ENCODE measurements around the gene ITPK1.

The ITPK1 gene

DNA sequence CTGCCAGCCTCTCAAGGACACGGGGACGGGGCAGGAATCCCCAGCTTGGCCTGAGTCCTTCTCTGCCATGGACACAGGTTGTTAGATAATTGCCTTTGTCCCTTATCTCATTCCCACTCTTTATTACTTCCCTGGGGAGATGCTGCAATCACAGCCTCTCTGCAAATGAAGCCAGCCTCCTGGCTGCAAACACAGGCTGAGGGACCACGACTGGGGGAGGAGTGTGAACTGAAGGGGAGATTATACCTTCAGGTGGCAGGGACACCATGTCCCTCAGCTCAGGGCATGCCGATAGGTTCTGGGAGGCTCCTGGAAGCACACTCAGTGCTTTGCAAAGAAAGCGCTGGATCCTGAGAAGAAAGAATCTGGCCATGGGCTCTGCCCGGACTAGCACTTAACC is 208.9 kb downstream of the ITPK1 start:
- H3K4me1 ChIP-seq (ENCODE audit: control insufficient read depth, insufficient read depth, low read length) = no peaks in the 10 kb centered on the region
- no peaks in the 10 kb centered on the region for H3K36me3 ChIP-seq (ENCODE audit: control insufficient read depth in 2 of 2, insufficient read depth in 2 of 2, low read length in 2 of 2)
- no peak overlapping the region for H3K4me3 ChIP-seq (ENCODE audit: low read length in 2 of 2)
- H3K9me3 ChIP-seq (ENCODE audit: control insufficient read depth in 2 of 2, low read length in 2 of 2) = no peaks in the 10 kb centered on the region
- no peak overlapping the region for H3K9ac ChIP-seq (ENCODE audit: low read length in 2 of 2)
- H3K27ac ChIP-seq (ENCODE audit: low read length) = no peak overlapping the region
- peaks cover 7 to 11% of the 10 kb centered on the region in 2 donors for H3K27me3 ChIP-seq (ENCODE audit: control insufficient read depth in 1 of 2, insufficient read depth in 2 of 2, low read length in 2 of 2)

DNA sequence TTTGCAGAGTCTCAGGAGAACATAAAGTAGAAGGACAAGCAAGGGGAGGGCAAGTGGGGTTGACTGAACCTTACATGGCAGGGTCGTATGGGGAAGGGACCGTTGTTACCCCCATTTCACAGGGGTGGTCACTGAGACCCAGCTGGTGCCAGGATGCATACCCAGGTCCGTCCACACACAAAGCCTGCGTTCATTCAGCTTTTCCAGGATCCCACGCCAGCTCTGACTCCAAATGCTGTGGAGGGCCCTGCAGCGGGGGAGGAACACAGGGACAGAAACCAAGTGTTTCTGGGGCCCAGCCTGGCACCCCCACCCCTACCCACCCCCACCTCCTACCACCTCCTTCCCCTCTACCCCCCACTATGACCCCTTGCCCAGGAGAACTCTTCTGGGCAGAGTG is 209.3 kb downstream of the ITPK1 start:
- H3K4me3 ChIP-seq (ENCODE audit: low read length in 2 of 2) = no peak overlapping the region
- no peaks in the 10 kb centered on the region for H3K4me1 ChIP-seq (ENCODE audit: control insufficient read depth, insufficient read depth, low read length)
- no peak overlapping the region for H3K9ac ChIP-seq (ENCODE audit: low read length in 2 of 2)
- H3K27me3 ChIP-seq (ENCODE audit: control insufficient read depth in 1 of 2, insufficient read depth in 2 of 2, low read length in 2 of 2) = peaks cover 7 to 11% of the 10 kb centered on the region in 2 donors
- no peaks in the 10 kb centered on the region for H3K9me3 ChIP-seq (ENCODE audit: control insufficient read depth in 2 of 2, low read length in 2 of 2)
- H3K27ac ChIP-seq (ENCODE audit: low read length) = no peak overlapping the region
- H3K36me3 ChIP-seq (ENCODE audit: control insufficient read depth in 2 of 2, insufficient read depth in 2 of 2, low read length in 2 of 2) = no peaks in the 10 kb centered on the region

DNA sequence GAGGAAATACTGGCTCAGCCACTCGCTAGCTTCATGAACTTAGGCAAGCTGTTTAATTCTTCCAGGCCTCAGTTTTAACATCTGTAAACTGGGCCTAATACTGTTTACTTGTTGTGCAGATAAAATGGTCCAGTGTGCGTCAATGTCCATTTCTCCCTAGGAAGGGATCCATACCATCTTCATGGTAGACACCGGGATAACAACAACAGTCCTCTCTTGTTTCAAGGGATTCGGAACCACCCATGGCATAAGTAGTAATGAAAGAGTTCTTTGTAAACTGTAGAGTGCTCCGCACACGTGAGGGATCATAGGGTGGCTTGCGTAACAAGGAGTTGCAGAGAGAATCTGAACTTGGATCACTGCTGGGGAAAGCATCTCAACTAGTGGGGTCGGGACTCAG is 210.1 kb downstream of the ITPK1 start:
- H3K4me3 ChIP-seq (ENCODE audit: low read length in 2 of 2) = no peak overlapping the region
- no peak overlapping the region for H3K9ac ChIP-seq (ENCODE audit: low read length in 2 of 2)
- H3K27ac ChIP-seq (ENCODE audit: low read length) = no peak overlapping the region
- H3K9me3 ChIP-seq (ENCODE audit: control insufficient read depth in 2 of 2, low read length in 2 of 2) = no peaks in the 10 kb centered on the region
- no peaks in the 10 kb centered on the region for H3K36me3 ChIP-seq (ENCODE audit: control insufficient read depth in 2 of 2, insufficient read depth in 2 of 2, low read length in 2 of 2)
- peaks cover 7 to 11% of the 10 kb centered on the region in 2 donors for H3K27me3 ChIP-seq (ENCODE audit: control insufficient read depth in 1 of 2, insufficient read depth in 2 of 2, low read length in 2 of 2)
- H3K4me1 ChIP-seq (ENCODE audit: control insufficient read depth, insufficient read depth, low read length) = no peaks in the 10 kb centered on the region

DNA sequence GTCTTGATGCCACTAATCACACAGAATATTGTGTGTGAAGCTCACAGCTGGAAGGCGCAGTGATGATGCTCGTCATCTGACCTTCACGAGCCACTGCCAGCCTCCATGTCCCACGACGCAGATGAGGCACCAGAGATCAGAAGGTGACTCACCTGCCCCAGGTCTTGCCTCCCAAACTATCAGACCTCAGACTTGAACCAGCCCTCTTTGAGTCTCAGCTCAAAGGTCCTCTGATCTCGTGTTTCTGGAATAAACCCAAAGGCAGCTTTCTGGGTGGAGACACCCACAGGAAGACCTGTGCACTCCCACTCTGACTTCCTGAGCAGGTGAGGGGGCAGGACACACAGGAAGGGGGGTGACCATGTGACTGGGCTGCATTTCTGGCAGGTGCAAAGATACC is 212.4 kb downstream of the ITPK1 start:
- H3K36me3 ChIP-seq (ENCODE audit: control insufficient read depth in 2 of 2, insufficient read depth in 2 of 2, low read length in 2 of 2) = no peaks in the 10 kb centered on the region
- no peaks in the 10 kb centered on the region for H3K4me1 ChIP-seq (ENCODE audit: control insufficient read depth, insufficient read depth, low read length)
- H3K27ac ChIP-seq (ENCODE audit: low read length) = no peak overlapping the region
- no peak overlapping the region for H3K4me3 ChIP-seq (ENCODE audit: low read length in 2 of 2)
- peaks cover 14 to 18% of the 10 kb centered on the region in 2 donors for H3K27me3 ChIP-seq (ENCODE audit: control insufficient read depth in 1 of 2, insufficient read depth in 2 of 2, low read length in 2 of 2)
- no peak overlapping the region for H3K9ac ChIP-seq (ENCODE audit: low read length in 2 of 2)
- H3K9me3 ChIP-seq (ENCODE audit: control insufficient read depth in 2 of 2, low read length in 2 of 2) = no peaks in the 10 kb centered on the region

DNA sequence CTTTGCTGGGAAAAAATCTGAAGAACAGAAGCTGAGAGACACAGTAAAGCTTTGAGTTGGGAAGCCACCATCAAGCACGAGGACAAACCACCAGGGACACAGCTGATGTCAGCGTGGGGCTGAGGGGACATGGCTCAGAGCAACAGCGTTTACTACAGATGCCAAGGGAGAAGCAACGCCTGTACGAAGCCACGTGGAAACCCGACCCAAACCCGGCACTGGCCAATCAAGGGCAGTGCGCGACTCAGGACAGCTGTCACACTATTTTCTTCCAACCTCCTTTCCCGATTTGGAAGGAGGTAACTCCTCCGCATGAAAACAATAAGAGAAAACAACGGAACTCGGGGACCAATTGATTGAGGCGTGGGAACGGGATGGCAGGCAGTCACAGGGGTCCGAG is 213.0 kb downstream of the ITPK1 start:
- H3K27me3 ChIP-seq (ENCODE audit: control insufficient read depth in 1 of 2, insufficient read depth in 2 of 2, low read length in 2 of 2) = peaks cover 14 to 18% of the 10 kb centered on the region in 2 donors
- H3K4me3 ChIP-seq (ENCODE audit: low read length in 2 of 2) = no peak overlapping the region
- no peaks in the 10 kb centered on the region for H3K9me3 ChIP-seq (ENCODE audit: control insufficient read depth in 2 of 2, low read length in 2 of 2)
- no peaks in the 10 kb centered on the region for H3K4me1 ChIP-seq (ENCODE audit: control insufficient read depth, insufficient read depth, low read length)
- H3K9ac ChIP-seq (ENCODE audit: low read length in 2 of 2) = no peak overlapping the region
- H3K27ac ChIP-seq (ENCODE audit: low read length) = no peak overlapping the region
- no peaks in the 10 kb centered on the region for H3K36me3 ChIP-seq (ENCODE audit: control insufficient read depth in 2 of 2, insufficient read depth in 2 of 2, low read length in 2 of 2)

DNA sequence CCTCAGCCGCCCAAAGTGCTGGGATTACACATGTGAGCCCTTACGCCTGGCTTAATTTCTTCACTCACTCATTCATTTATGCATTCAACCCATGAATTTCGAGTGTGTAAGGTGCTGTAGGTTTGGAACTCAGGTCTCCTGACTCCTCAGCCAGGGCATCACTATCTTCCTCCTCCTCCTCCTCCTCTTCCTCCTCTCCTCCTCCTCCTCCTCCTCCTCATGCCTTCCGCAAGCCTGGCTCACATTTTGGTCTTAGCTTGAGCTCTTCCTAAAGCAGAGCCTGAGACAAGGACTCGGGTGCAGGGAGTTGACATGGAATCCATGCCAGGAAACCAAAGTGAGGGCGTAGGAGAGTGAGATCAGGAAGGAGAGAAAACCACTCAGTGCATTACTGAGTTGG is 213.5 kb downstream of the ITPK1 start:
- no peaks in the 10 kb centered on the region for H3K36me3 ChIP-seq (ENCODE audit: control insufficient read depth in 2 of 2, insufficient read depth in 2 of 2, low read length in 2 of 2)
- H3K27ac ChIP-seq (ENCODE audit: low read length) = no peak overlapping the region
- H3K4me1 ChIP-seq (ENCODE audit: control insufficient read depth, insufficient read depth, low read length) = no peaks in the 10 kb centered on the region
- H3K27me3 ChIP-seq (ENCODE audit: control insufficient read depth in 1 of 2, insufficient read depth in 2 of 2, low read length in 2 of 2) = peaks cover 15 to 18% of the 10 kb centered on the region in 2 donors
- no peak overlapping the region for H3K4me3 ChIP-seq (ENCODE audit: low read length in 2 of 2)
- H3K9ac ChIP-seq (ENCODE audit: low read length in 2 of 2) = no peak overlapping the region
- no peaks in the 10 kb centered on the region for H3K9me3 ChIP-seq (ENCODE audit: control insufficient read depth in 2 of 2, low read length in 2 of 2)

DNA sequence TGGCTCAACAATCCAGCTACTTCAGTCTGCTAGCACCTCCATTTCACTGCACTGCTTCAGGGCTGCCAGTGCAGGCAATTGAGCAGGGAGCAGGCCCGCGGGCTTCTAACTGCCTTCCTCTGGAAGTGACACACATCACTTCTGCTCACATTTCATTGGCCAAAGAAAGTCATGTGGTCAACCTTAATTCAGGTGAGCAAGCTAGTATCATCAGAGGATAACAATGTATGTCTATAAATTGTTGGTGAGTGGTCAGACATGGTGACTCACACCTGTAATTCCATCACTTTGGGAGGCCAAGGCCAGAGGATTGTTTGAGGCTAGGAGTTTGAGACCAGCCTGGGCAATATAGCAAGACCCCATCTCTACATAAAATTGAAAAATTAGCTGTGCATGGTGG is 215.1 kb downstream of the ITPK1 start:
- Histone ChIP-seq H3K27ac (ENCODE audit: low read length) (no peak overlapping the region), H3K4me1 (ENCODE audit: control insufficient read depth, insufficient read depth, low read length) (no peaks in the 10 kb centered on the region), H3K4me3 (ENCODE audit: low read length in 2 of 2) (no peak overlapping the region), H3K27me3 (ENCODE audit: control insufficient read depth in 1 of 2, insufficient read depth in 2 of 2, low read length in 2 of 2) (peaks cover 17 to 18% of the 10 kb centered on the region in 2 donors), H3K9me3 (ENCODE audit: control insufficient read depth in 2 of 2, low read length in 2 of 2) (no peaks in the 10 kb centered on the region), H3K36me3 (ENCODE audit: control insufficient read depth in 2 of 2, insufficient read depth in 2 of 2, low read length in 2 of 2) (no peaks in the 10 kb centered on the region), H3K9ac (ENCODE audit: low read length in 2 of 2) (no peak overlapping the region)

DNA sequence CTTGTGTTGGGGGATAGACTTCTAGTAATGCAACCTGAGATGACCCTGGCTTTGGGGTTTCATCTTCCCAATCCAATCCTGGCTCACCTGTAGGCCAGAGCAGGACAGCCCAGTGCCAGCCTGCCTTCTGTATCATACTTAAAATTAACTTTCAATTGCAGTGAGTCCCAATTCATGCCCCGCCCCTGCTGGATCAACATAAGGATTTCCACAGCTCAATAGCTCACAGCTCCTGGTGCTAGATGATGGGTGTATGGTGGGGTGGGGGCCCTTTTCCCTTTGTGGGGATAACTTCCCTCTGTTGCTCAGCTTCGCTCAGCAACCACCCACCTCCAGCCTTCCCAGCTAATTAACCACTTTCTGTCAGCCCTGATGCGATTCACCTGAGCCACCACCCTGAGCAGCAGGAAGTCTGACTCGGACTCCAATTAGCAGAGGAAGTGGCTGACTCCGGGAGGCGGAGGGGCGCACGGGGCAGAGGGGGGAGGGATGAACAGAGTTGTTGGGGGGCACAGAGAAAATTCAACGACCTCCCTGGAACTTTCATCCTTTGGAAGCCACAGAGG is 217.1 kb downstream of the ITPK1 start:
- Histone ChIP-seq H3K27me3 (ENCODE audit: control insufficient read depth in 1 of 2, insufficient read depth in 2 of 2, low read length in 2 of 2) (peaks cover 15 to 17% of the 10 kb centered on the region in 2 donors), H3K9me3 (ENCODE audit: control insufficient read depth in 2 of 2, low read length in 2 of 2) (peaks cover 0 to 9% of the 10 kb centered on the region in 2 donors), H3K27ac (ENCODE audit: low read length) (no peak overlapping the region), H3K9ac (ENCODE audit: low read length in 2 of 2) (no peak overlapping the region), H3K4me1 (ENCODE audit: control insufficient read depth, insufficient read depth, low read length) (no peaks in the 10 kb centered on the region), H3K36me3 (ENCODE audit: control insufficient read depth in 2 of 2, insufficient read depth in 2 of 2, low read length in 2 of 2) (no peaks in the 10 kb centered on the region), H3K4me3 (ENCODE audit: low read length in 2 of 2) (no peak overlapping the region)

DNA sequence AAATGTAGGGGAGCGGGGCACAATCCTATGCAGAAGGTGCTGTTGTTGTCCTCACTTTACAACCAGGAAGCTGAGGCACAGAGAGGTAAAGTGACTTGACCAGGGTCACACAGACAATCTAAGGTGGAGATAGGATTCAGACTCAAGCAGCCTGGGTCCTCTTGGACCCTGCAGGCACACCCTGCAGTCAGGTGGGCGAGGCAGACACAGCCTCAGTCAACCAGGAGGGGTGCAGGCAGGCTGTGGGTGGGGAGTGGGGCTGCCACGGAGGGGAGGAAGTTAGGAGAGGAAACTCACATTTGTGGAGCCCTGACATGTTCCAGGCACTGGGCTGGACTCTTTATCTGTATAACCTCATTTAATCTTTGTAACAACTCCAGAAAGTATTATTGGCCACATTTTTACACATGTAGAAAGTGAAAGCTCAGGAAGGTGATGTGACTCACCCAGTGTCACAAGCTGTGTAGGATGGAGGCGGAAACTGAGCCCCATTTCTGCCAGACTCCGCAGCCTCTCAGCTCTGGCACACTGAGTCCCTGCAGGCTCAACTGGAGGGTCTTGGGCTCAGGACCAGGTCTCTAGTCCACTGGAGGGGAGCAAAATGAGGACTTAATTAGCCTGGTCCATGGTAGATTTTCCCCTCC is 217.7 kb downstream of the ITPK1 start:
- no peaks in the 10 kb centered on the region for H3K36me3 ChIP-seq (ENCODE audit: control insufficient read depth in 2 of 2, insufficient read depth in 2 of 2, low read length in 2 of 2)
- no peak overlapping the region for H3K27ac ChIP-seq (ENCODE audit: low read length)
- peaks cover 10 to 11% of the 10 kb centered on the region in 2 donors for H3K27me3 ChIP-seq (ENCODE audit: control insufficient read depth in 1 of 2, insufficient read depth in 2 of 2, low read length in 2 of 2)
- no peak overlapping the region for H3K9ac ChIP-seq (ENCODE audit: low read length in 2 of 2)
- H3K4me3 ChIP-seq (ENCODE audit: low read length in 2 of 2) = no peak overlapping the region
- H3K9me3 ChIP-seq (ENCODE audit: control insufficient read depth in 2 of 2, low read length in 2 of 2) = peaks cover 0 to 9% of the 10 kb centered on the region in 2 donors
- no peaks in the 10 kb centered on the region for H3K4me1 ChIP-seq (ENCODE audit: control insufficient read depth, insufficient read depth, low read length)

DNA sequence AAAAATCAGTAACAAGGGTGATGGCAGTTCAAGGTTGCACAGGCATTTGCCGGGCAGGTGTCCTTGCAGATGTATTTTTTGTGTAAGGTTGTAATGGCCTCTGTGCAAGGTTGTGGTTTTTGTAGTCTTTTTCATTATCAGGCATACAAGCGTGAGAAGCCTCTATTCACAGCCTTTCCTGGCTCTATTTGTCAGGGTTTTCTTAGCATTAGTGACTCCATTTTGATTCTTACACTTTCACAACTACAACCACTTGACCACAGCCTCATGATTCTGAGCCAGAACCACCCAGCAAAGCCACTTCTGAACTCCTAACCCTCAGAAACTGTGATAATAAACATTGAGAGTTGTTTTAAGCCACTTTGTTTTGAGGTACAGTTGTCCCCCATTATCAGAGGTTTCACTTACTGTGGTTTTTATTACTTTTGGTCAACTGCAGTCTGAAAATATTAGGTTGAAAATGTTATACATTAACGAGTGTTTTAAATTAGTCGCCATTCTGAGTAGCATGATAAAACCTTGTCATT is 220.3 kb downstream of the ITPK1 start:
- no peak overlapping the region for H3K27ac ChIP-seq (ENCODE audit: low read length)
- H3K27me3 ChIP-seq (ENCODE audit: control insufficient read depth in 1 of 2, insufficient read depth in 2 of 2, low read length in 2 of 2) = peaks cover 4 to 10% of the 10 kb centered on the region in 2 donors
- no peak overlapping the region for H3K9ac ChIP-seq (ENCODE audit: low read length in 2 of 2)
- peaks cover 0 to 9% of the 10 kb centered on the region in 2 donors for H3K9me3 ChIP-seq (ENCODE audit: control insufficient read depth in 2 of 2, low read length in 2 of 2)
- H3K4me3 ChIP-seq (ENCODE audit: low read length in 2 of 2) = no peak overlapping the region
- H3K4me1 ChIP-seq (ENCODE audit: control insufficient read depth, insufficient read depth, low read length) = no peaks in the 10 kb centered on the region
- no peaks in the 10 kb centered on the region for H3K36me3 ChIP-seq (ENCODE audit: control insufficient read depth in 2 of 2, insufficient read depth in 2 of 2, low read length in 2 of 2)

DNA sequence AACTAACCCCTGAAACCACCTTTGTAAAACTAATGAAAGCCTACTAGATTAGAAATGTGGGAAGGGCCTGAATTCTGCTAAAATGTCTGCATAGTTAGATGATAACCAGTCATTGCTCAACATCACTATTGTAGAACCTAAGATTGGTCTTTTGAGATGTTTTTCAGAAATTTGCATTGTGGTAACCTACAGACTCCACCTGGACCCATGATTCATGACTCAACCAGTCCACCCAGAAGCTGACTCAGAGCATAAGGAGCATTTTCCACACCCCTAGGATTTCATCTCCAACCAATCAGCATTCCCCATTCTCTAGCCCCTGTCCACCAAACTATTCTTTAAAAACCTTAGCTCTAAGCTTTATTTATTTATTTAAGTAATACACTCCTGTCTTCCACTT is 223.1 kb downstream of the ITPK1 start:
- H3K27ac ChIP-seq (ENCODE audit: low read length) = no peak overlapping the region
- H3K4me3 ChIP-seq (ENCODE audit: low read length in 2 of 2) = no peak overlapping the region
- H3K4me1 ChIP-seq (ENCODE audit: control insufficient read depth, insufficient read depth, low read length) = no peaks in the 10 kb centered on the region
- H3K27me3 ChIP-seq (ENCODE audit: control insufficient read depth in 1 of 2, insufficient read depth in 2 of 2, low read length in 2 of 2) = peaks cover 0 to 3% of the 10 kb centered on the region in 2 donors
- no peak overlapping the region for H3K9ac ChIP-seq (ENCODE audit: low read length in 2 of 2)
- peaks cover 8 to 9% of the 10 kb centered on the region in 2 donors for H3K9me3 ChIP-seq (ENCODE audit: control insufficient read depth in 2 of 2, low read length in 2 of 2)
- H3K36me3 ChIP-seq (ENCODE audit: control insufficient read depth in 2 of 2, insufficient read depth in 2 of 2, low read length in 2 of 2) = no peaks in the 10 kb centered on the region

Measured in stomach smooth muscle (tissue), 2 donors.